GM06990 (cell line): ENCODE measurements around the gene PTCHD4.

Source experiments
- DNase-seq: peaks from one replicate; pipeline ENCODE4 v3.0.0-alpha.2; 2011; ENCODE audit not compliant: insufficient read length; ENCODE audit errors: extremely low read depth
- H3K27me3 ChIP-seq: replicated peaks from 2 replicates; pipeline ENCODE4 v1.6.0; 2011; ENCODE audit warnings: low read length; ENCODE audit not compliant: control insufficient read depth, insufficient read depth
- H3K36me3 ChIP-seq: 2 replicates; pipeline ENCODE4 v1.5.1; 2011; ENCODE audit warnings: low read length; ENCODE audit not compliant: control insufficient read depth, insufficient read depth
- H3K4me3 ChIP-seq: replicated peaks from 2 replicates; pipeline ENCODE4 v1.5.1; 2011; ENCODE audit warnings: low read depth, mild to moderate bottlenecking, control low read depth, low read length
- CTCF ChIP-seq: IDR thresholded peaks from 2 replicates; pipeline ENCODE4 v1.5.1; 2011; ENCODE audit warnings: low read length, control low read depth, mild to moderate bottlenecking, inconsistent platforms; ENCODE audit not compliant: insufficient read depth, poor library complexity, severe bottlenecking

PTCHD4 gene

GRCh38 chr6:48078120-48078519 lies 32.9 kb downstream of the PTCHD4 start:
- H3K36me3 ChIP-seq = no peaks in the 10 kb centered on the region
- no peak overlapping the region for H3K4me3 ChIP-seq
- H3K27me3 ChIP-seq = no peaks in the 10 kb centered on the region
- DNase-seq = no peak
- TF ChIP-seq CTCF = no peak

GRCh38 chr6:48075181-48075580 lies 35.8 kb downstream of the PTCHD4 start:
- no peak for TF ChIP-seq CTCF
- H3K36me3 ChIP-seq = no peaks in the 10 kb centered on the region
- no peak overlapping the region for H3K4me3 ChIP-seq
- no peaks in the 10 kb centered on the region for H3K27me3 ChIP-seq
- DNase-seq = no peak

- no peaks in the 10 kb centered on the region for H3K36me3 ChIP-seq
- no peak for TF ChIP-seq CTCF
- H3K27me3 ChIP-seq = peaks cover 1% of the 10 kb centered on the region; the same call in 1 of the 2 replicates
- DNase-seq = no peak
- no peak overlapping the region for H3K4me3 ChIP-seq
These were observed 36.8 kb downstream of the PTCHD4 start for GRCh38 chr6:48073976-48074767.

- Histone ChIP-seq H3K36me3 (no peaks in the 10 kb centered on the region), H3K4me3 (no peak overlapping the region), H3K27me3 (peaks cover 1% of the 10 kb centered on the region; the same call in 1 of the 2 replicates)
- no peak for TF ChIP-seq CTCF
- DNase-seq = no peak
These were observed 39.2 kb downstream of the PTCHD4 start for GRCh38 chr6:48071833-48072232.

- no peaks in the 10 kb centered on the region for H3K36me3 ChIP-seq
- no peak for TF ChIP-seq CTCF
- no peak for DNase-seq
- peaks cover 1% of the 10 kb centered on the region; the same call in 1 of the 2 replicates for H3K27me3 ChIP-seq
- no peak overlapping the region for H3K4me3 ChIP-seq
These were observed 41.7 kb downstream of the PTCHD4 start for GRCh38 chr6:48069280-48069679.
